Transverse colon (tissue), 4 donors: ENCODE data around the gene NPIPA8. TPM values are rescaled to one million over a fixed set of nuclear protein-coding genes. Genes with fewer than 3 reads are reported as not detected.
"Not testable (repeated sequence)": the region's sequence is repeated elsewhere in the genome, so short reads cannot be mapped to it uniquely, and the experiment has no call there.

Experiments used
- DNase-seq: peaks from one replicate; pipeline ENCODE4 v3.0.0-alpha.2; 2019
- H3K27ac ChIP-seq, 4 donors: fragments of 200-600 bp; sonication (generic); 2 replicates each; pipeline ENCODE4 v1.5.1; 2016 to 2018; ENCODE audit warnings: inconsistent platforms in 4 of 4
- H3K27me3 ChIP-seq: fragments of 200-600 bp; sonication (generic); 2 replicates; pipeline ENCODE4 v1.5.1; 2017; ENCODE audit warnings: inconsistent platforms
- H3K36me3 ChIP-seq, 4 donors: fragments of 200-600 bp; sonication (generic); 2 replicates each; pipeline ENCODE4 v1.5.1; 2017 to 2019; ENCODE audit warnings: inconsistent platforms in 4 of 4
- H3K4me1 ChIP-seq, 4 donors: fragments of 200-600 bp; sonication (generic); 2 replicates each; pipeline ENCODE4 v1.5.1; 2017 to 2020; ENCODE audit warnings: inconsistent platforms in 4 of 4
- H3K4me3 ChIP-seq, 4 donors: fragments of 200-600 bp; sonication (generic); 1 replicate in 1 of 4; 2 replicates in 3 of 4; pipeline versions ENCODE4 v1.5.1 to v1.6.1; 2017 to 2019; ENCODE audit warnings: inconsistent platforms in 4 of 4
- H3K9me3 ChIP-seq, 2 donors: fragments of 200-600 bp; sonication (generic); 2 replicates each; pipeline ENCODE4 v1.5.1; 2017 to 2019; ENCODE audit warnings: inconsistent platforms in 2 of 2
- WGBS, 2 donors: methylation state at CpG; one replicate each; pipeline ENCODE4 v1.1.5; 2018; ENCODE audit warnings: low coverage in 1 of 2; 5-methylcytosine and 5-hydroxymethylcytosine counted together
- in situ Hi-C, 4 donors: fragments of 200-750 bp; cut with MboI; loops; one replicate each; pipeline versions ENCODE4 v1.15.0 to v1.15.1; 2017; ENCODE audit warnings: low sequenced_read_pairs in 3 of 4, low pct_ligation_motif_present in 1 of 4, low pct_unique_long_range_greater_than_20kb in 1 of 4
- intact Hi-C: fragments of 100-400 bp; cut with DNase I; formaldehyde crosslinking; loops from one replicate; pipeline ENCODE4 v1.15.1; 2023; ENCODE audit warnings: low total_unique reads
- total RNA-seq, 4 donors: library from RNA; depleted of rRNA; stranded (reverse); fragments of >200 nt; gene quantifications; one replicate each; pipeline ENCODE4 v1.1.0, GENCODE V29; 2016

NPIPA8 gene
- total RNA-seq: 10 to 100 TPM in 1 of 4 donors, not detected in 3; 36.6 TPM

DNA sequence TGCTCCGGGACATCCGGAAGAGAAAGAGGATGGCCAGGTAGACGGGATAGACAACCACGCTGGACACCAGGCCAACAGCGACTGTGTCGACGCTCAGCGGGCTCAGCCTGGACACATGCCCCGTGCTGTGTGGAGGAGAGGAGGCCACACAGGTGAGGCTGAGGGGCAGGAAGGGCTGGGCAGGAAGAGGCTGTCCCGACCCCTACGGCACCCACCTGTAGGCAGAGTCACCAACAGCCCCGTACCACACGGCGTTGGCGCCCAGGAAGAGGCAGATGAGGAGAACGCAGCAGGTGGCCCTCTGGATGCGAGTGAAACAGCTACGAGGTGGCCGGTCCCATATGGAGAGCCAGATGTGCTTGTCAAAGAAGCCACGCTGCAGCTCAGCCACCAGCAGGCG, at the start of gene NPIPA8:
Gene NPIPA8, minus strand, starts transcription at position 101 of the 400 bp plus-strand sequence. CDS start 4,074 bp downstream, outside the sequence.
- H3K27me3 ChIP-seq, H3K4me3 ChIP-seq, H3K27ac ChIP-seq, DNase-seq, intact Hi-C loops, H3K9me3 ChIP-seq, in situ Hi-C loops, H3K4me1 ChIP-seq, H3K36me3 ChIP-seq: not testable (repeated sequence)
- no CpG with 5 or more reads among the region's 21 CpGs for WGBS, 2 donors

DNA sequence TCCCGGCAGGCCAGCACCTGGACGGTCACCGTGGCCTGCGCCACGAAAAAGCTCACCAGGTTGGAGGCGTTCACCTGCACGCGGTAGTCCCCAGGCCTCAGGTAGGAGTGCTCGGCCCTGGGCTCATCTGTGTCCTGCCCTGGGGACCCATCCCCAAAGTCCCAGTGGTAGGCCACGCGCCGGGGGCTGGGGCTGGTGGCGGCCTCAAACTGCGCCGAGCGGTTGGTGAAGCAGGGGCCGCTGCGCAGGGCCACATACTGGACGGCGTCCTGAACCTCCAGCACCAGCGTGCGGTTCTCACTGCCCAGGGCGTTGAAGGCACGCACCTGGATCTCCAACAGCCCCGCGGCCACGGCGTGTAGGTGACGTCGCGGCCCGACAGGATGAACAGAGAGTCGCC, 48.7 kb upstream of the NPIPA8 start:
- no CpG with 5 or more reads among the region's 33 CpGs for WGBS, 2 donors
- H3K4me1 ChIP-seq, H3K4me3 ChIP-seq, H3K9me3 ChIP-seq, H3K36me3 ChIP-seq, intact Hi-C loops, H3K27me3 ChIP-seq, H3K27ac ChIP-seq, in situ Hi-C loops, DNase-seq: not testable (repeated sequence)

DNA sequence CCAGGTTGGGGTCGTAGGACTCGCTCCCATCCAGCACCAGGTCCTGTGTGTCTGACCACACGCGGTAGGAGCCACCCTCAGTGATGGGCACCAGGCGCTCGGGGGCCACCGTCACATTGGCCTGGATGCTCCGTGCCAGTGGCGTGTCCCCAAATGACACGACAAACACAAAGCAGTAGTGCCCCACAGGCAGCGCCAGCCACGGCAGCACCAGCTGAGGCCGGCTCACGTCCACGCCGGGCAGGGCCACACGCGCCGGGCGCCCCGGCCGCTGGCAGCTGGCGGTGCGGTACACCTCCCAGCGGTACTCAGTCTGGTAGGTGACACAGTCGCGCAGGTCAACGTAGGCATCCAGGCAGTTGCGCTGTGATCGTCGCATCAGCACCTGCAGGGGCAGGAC, 48.3 kb upstream of the NPIPA8 start:
- H3K36me3 ChIP-seq, H3K27me3 ChIP-seq, DNase-seq, H3K27ac ChIP-seq, H3K4me3 ChIP-seq, H3K4me1 ChIP-seq, intact Hi-C loops, H3K9me3 ChIP-seq, in situ Hi-C loops: not testable (repeated sequence)
- WGBS, 2 donors: no CpG with 5 or more reads among the region's 31 CpGs

DNA sequence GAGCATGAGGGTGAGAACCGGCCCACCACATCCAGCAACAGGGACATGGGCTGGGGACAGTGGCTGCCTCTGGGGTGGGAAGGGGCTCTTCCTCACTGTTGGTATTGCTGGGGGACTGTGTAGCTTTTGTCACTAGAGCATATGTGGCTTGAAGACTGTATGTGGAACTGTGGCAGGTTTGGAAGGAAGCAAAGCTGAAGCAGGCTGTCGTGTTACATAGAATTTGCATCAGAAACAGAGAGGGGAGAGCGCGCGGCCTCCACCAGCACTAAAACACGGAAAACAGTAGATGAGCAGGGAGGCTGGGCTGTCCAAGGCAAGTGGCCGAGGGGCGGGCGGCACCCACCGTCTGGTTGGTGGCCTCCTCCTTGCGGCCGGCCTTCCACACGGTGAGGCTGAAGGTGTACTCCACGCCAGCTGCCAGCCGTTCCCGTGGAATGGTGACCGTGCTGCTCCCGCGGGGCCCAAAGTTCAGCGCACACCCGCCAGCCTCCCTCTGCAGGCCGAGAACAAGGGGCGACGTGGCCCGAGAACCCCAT, 47.6 kb upstream of the NPIPA8 start:
- in situ Hi-C loops: not testable (repeated sequence)

DNA sequence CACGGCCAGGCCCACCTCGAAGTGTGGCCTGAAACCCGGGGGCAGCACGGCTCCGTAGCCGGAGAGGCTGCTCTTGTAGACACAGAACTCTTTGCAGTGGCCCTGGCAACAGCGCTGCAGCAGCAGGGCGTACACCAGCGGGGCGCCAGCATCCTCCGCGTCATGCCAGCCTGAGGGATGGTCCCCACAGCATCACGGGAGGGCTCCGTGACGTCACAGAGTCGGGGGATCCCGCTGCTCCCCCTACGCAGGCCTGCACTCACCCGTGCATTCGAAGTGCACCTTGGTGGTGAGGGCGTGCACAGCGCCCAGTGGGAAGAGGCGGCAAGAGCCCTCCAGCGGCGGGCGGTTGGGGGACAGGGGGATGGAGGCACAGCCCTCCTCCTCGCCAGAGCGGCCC, 46.2 kb upstream of the NPIPA8 start:
- H3K27ac ChIP-seq, H3K4me1 ChIP-seq, H3K36me3 ChIP-seq, H3K4me3 ChIP-seq, H3K9me3 ChIP-seq, intact Hi-C loops, DNase-seq, in situ Hi-C loops, H3K27me3 ChIP-seq: not testable (repeated sequence)
- no CpG with 5 or more reads among the region's 28 CpGs for WGBS, 2 donors

More for the DNA sequence above, 47.6 kb upstream of the NPIPA8 start:
- H3K4me3 ChIP-seq, intact Hi-C loops, H3K4me1 ChIP-seq, H3K36me3 ChIP-seq, H3K27ac ChIP-seq, H3K9me3 ChIP-seq, H3K27me3 ChIP-seq, DNase-seq: not testable (repeated sequence)
- 73% methylated on average over 6 of the region's 25 CpGs; no CpG with 5 or more reads in 1 of the 2 donors for WGBS, 2 donors

DNA sequence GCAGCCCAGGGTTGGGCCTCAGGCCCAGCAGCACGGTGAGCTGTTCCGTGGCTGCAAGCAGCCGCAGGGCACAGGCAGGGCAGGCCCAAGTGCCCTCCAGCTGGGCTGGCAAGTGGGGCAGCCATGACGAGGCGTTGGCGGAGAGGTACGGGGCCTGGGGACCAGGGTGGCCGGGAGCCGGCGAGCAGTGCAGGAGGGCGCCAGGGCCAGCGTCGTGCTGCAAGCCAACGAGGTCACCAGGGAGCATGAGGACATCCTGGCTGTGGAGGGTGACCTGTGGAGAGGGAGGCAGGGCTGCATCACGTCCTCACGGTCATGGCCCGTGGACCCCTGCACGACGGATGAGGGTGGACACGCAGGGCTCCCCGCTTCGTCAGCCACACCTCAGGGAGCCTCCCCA, 11.2 kb upstream of the NPIPA8 start:
- intact Hi-C loops, DNase-seq, H3K36me3 ChIP-seq, H3K4me1 ChIP-seq, H3K9me3 ChIP-seq, H3K4me3 ChIP-seq, H3K27me3 ChIP-seq, H3K27ac ChIP-seq, in situ Hi-C loops: not testable (repeated sequence)
- no CpG with 5 or more reads among the region's 22 CpGs for WGBS, 2 donors

DNA sequence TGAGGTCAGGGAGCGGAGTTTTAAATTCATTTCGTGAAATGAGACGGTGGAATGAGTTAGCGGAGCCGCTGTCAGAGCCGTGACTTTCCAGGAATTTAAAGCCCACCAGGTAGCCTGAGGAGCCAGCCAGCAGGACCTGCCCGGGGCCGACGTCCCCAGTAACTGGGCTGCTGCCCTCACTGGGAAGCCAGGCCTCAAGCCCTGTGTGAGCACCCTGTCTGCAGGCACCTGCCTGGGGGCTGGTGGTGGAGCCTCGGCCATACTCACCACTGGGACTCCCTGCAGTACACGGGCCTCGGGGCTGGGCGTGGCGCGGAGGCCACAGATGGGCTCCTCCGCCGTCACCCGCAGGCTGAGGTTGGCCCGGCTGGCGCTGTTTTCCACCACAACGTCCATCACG, 10.5 kb upstream of the NPIPA8 start:
- H3K4me1 ChIP-seq, H3K27ac ChIP-seq, DNase-seq, intact Hi-C loops, H3K27me3 ChIP-seq, H3K9me3 ChIP-seq, H3K4me3 ChIP-seq, in situ Hi-C loops, H3K36me3 ChIP-seq: not testable (repeated sequence)
- 80% methylated on average over 1 of the region's 22 CpGs; no CpG with 5 or more reads in 1 of the 2 donors for WGBS, 2 donors

DNA sequence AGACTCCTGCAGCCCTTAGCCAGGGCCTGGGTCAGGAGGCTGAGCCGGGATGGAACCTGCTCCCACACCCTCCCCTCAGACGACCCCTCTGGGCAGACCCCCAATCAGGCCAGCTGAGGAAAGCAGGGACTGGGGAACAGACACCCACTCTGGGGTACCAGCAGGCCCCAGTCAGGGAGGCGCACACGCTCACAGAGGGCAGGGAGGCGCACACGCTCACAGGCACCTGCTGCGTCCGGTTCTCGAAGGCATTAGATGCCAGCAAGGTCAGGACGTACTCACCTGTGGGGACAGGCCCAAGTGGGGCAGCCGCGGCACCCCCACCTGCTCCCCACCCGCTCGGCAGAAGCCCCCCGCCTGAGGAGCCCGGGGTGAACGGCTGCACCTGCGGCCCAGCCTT, 8.1 kb upstream of the NPIPA8 start:
- in situ Hi-C loops: not testable (repeated sequence)

DNA sequence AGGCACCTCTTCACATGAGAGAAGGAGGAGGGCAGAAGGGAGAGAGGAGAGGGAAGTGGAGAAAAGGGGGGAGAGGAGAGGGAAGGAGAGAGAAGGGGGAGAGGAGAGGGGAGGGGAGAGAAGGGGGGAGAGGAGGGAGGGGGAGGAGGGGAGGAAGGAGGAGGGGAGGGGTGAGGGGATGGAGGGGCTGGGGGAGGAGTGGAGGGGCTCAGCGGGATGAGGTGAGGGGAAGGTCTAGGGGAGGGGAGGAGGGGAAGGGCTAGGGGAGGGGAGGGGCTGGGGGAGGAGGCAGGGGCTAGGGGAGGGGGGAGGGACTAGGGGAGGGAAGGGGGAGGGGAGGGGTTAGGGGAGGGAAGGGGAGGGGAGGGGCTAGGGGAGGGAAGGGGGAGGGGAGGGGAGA, 5.5 kb upstream of the NPIPA8 start:
- H3K36me3 ChIP-seq, DNase-seq, H3K27ac ChIP-seq, H3K4me3 ChIP-seq, intact Hi-C loops, H3K9me3 ChIP-seq, H3K27me3 ChIP-seq, H3K4me1 ChIP-seq, in situ Hi-C loops: not testable (repeated sequence)
- WGBS, 2 donors: no CpG with 5 or more reads among the region's 1 CpG

More for the DNA sequence above, 8.1 kb upstream of the NPIPA8 start:
- WGBS, 2 donors: no CpG with 5 or more reads among the region's 18 CpGs
- H3K27ac ChIP-seq, H3K27me3 ChIP-seq, H3K4me1 ChIP-seq, DNase-seq, intact Hi-C loops, H3K4me3 ChIP-seq, H3K36me3 ChIP-seq, H3K9me3 ChIP-seq: not testable (repeated sequence)

DNA sequence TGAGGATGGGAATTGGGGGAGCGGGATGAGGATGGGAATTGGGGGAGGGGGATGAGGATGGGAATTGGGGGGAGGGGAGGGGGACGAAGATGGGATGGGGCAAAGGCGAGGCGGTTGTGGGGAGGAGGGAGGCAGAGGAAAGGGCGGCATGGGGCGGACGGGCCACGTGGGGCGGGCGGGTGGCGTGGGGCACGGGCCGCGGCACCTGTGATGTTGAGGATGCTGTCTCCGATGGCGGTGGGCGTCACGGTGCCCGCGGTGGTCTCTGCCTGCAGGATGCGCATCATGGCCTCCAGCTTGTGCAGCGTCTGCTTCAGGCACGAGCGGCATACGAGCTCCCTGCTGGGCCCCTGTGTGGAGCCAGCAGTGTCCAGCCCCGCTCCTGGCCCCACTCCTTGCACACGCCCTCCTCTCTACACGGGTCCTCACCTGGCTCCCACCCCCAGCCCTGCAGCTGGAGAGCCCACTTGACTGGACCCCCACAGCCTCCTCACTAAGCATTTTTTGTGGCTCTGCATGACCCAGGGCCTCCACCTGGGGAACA, 5.0 kb upstream of the NPIPA8 start:
- in situ Hi-C loops, intact Hi-C loops, H3K27me3 ChIP-seq, H3K4me1 ChIP-seq, H3K36me3 ChIP-seq, H3K4me3 ChIP-seq, DNase-seq, H3K9me3 ChIP-seq, H3K27ac ChIP-seq: not testable (repeated sequence)
- 100% methylated on average over 1 of the region's 28 CpGs; no CpG with 5 or more reads in 1 of the 2 donors for WGBS, 2 donors

DNA sequence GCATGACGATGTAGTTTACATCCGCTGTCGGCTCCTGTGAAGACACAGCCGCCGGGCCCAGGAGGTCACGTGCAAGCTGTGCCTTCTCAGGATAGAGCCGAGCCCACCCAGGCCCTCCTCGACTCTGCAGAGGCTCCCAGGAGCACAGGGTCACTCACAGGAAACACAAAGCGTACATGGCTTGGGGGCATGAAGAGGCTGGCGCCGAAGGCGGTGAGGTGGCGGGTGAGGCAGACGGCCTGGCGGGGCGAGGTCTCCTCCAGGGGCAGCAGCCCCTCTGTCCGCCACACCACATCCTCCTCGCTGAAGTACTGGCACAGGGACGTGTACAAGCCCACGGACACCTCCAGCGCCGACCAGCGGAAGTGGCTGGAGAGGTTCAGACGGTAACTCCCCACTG, 2.7 kb upstream of the NPIPA8 start:
- no CpG with 5 or more reads among the region's 24 CpGs for WGBS, 2 donors
- H3K27me3 ChIP-seq, H3K36me3 ChIP-seq, H3K27ac ChIP-seq, H3K9me3 ChIP-seq, H3K4me1 ChIP-seq, intact Hi-C loops, H3K4me3 ChIP-seq, in situ Hi-C loops, DNase-seq: not testable (repeated sequence)
